DND-41 (cell line): ENCODE results near the gene ADAM33.

ENCODE experiments used
- ATAC-seq: fragments of 200-7000 bp; cut with Tn5 transposase; 3 replicates; pipeline ENCODE4 v1.9.1; 2021; ENCODE audit warnings: low read depth; ENCODE audit not compliant: insufficient read depth
- DNase-seq: peaks from one replicate; pipeline ENCODE4 v3.0.0-alpha.2; 2020
- H2AFZ ChIP-seq: 2 replicates; pipeline ENCODE4 v1.6.0; 2012; ENCODE audit warnings: low read depth, low read length
- H3K27ac ChIP-seq: 2 replicates; pipeline ENCODE4 v1.5.1; 2012; ENCODE audit warnings: low read length, inconsistent platforms
- H3K27me3 ChIP-seq: fragments of 200-600 bp; sonication (generic); 2 replicates; pipeline ENCODE4 v1.6.0; 2012; ENCODE audit warnings: low read length, mild to moderate bottlenecking, inconsistent platforms; ENCODE audit not compliant: insufficient read depth, poor library complexity
- H3K36me3 ChIP-seq: 2 replicates; pipeline ENCODE4 v1.5.1; 2012; ENCODE audit warnings: low read length, inconsistent platforms; ENCODE audit not compliant: insufficient read depth
- H3K4me1 ChIP-seq: 2 replicates; pipeline ENCODE4 v1.5.1; 2012; ENCODE audit warnings: mild to moderate bottlenecking, low read length; ENCODE audit not compliant: insufficient read depth
- H3K4me2 ChIP-seq: 2 replicates; pipeline ENCODE4 v1.6.0; 2012; ENCODE audit warnings: mild to moderate bottlenecking, moderate library complexity, low read length, inconsistent platforms; ENCODE audit not compliant: insufficient read depth
- H3K4me3 ChIP-seq, 2 experiments: fragments of 200-600 bp in 1 of 2; shearing (Covaris generic) in 1 of 2; 2 replicates each; pipeline ENCODE4 v1.5.1; 2012 to 2016; ENCODE audit warnings: inconsistent platforms in 2 of 2, low read length in 2 of 2, mild to moderate bottlenecking in 2 of 2, low read depth in 1 of 2, moderate library complexity in 1 of 2
- H3K79me2 ChIP-seq: 2 replicates; pipeline ENCODE4 v1.6.0; 2012; ENCODE audit warnings: low read length, inconsistent platforms; ENCODE audit not compliant: insufficient read depth
- H3K9ac ChIP-seq: 2 replicates; pipeline ENCODE4 v1.6.0; 2012; ENCODE audit warnings: low read depth, mild to moderate bottlenecking, inconsistent platforms, low read length, moderate library complexity
- H3K9me3 ChIP-seq: 2 replicates; pipeline ENCODE4 v1.5.1; 2012; ENCODE audit warnings: low read length, moderate library complexity, mild to moderate bottlenecking, inconsistent platforms; ENCODE audit not compliant: insufficient read depth, severe bottlenecking
- H4K20me1 ChIP-seq: 2 replicates; pipeline ENCODE4 v1.6.0; 2012; ENCODE audit warnings: low read length; ENCODE audit not compliant: insufficient read depth
- CTCF ChIP-seq: IDR thresholded peaks from 2 replicates; pipeline ENCODE4 v1.5.1; 2012; ENCODE audit warnings: borderline replicate concordance, low read length, moderate library complexity, mild to moderate bottlenecking; ENCODE audit not compliant: poor library complexity, severe bottlenecking; ENCODE audit errors: extremely low read depth
- EZH2 ChIP-seq: IDR thresholded peaks from 3 replicates; pipeline ENCODE4 v1.6.1; 2012; ENCODE audit warnings: borderline replicate concordance, low read depth, mild to moderate bottlenecking, moderate library complexity, low read length, inconsistent platforms; ENCODE audit not compliant: severe bottlenecking

The ADAM33 gene

GRCh38 chr20:3621111-3621510, 60.7 kb downstream of the ADAM33 start:
- ATAC-seq (no peak), DNase-seq (no peak)
- Histone ChIP-seq H3K4me2 (no peak overlapping the region), H3K27me3 (no peaks in the 10 kb centered on the region), H3K79me2 (no peaks in the 10 kb centered on the region), H3K9me3 (no peaks in the 10 kb centered on the region), H2AFZ (no peak overlapping the region), H3K36me3 (no peaks in the 10 kb centered on the region), H3K4me1 (no peaks in the 10 kb centered on the region), H3K27ac (no peak overlapping the region), H3K9ac (no peak overlapping the region), H3K4me3 (no peak overlapping the region), H4K20me1 (no peaks in the 10 kb centered on the region)
- TF ChIP-seq EZH2 = no peak
- TF ChIP-seq CTCF = no peak
